Gastroesophageal sphincter (tissue), 4 donors: ENCODE data around the gene EPHB1. TPM values are rescaled to one million over a fixed set of nuclear protein-coding genes. Genes with fewer than 3 reads are reported as not detected.
"Not testable (repeated sequence)": the region's sequence is repeated elsewhere in the genome, so short reads cannot be mapped to it uniquely, and the experiment has no call there.

Experiments used
- ATAC-seq: fragments of 150-250 bp; one replicate; pipeline ENCODE4 v1.9.1; 2016; ENCODE audit warnings: mild to moderate bottlenecking, moderate library complexity
- H3K27ac ChIP-seq, 4 donors: fragments of 200-600 bp; sonication (generic) in 3 of 4; 1 replicate in 3 of 4; 2 replicates in 1 of 4; pipeline ENCODE4 v1.5.1; 2016 to 2019
- H3K27me3 ChIP-seq: fragments of 200-600 bp; sonication (generic); one replicate; pipeline ENCODE4 v1.5.1; 2019
- H3K36me3 ChIP-seq, 2 donors: fragments of 200-600 bp; sonication (generic); one replicate each; pipeline ENCODE4 v1.5.1; 2019; ENCODE audit warnings: control low read depth in 1 of 2
- H3K4me1 ChIP-seq, 3 donors: fragments of 200-600 bp; sonication (generic); 1 replicate in 2 of 3; 2 replicates in 1 of 3; pipeline ENCODE4 v1.5.1; 2016 to 2019; ENCODE audit warnings: control low read depth in 2 of 3
- H3K4me3 ChIP-seq, 2 donors: fragments of 200-600 bp; sonication (generic); one replicate each; pipeline ENCODE4 v1.5.1; 2019; ENCODE audit warnings: mild to moderate bottlenecking in 1 of 2, moderate library complexity in 1 of 2
- H3K9me3 ChIP-seq, 3 donors: fragments of 200-600 bp; sonication (generic); one replicate each; pipeline ENCODE4 v1.5.1; 2017 to 2019; ENCODE audit warnings: control low read depth in 2 of 3
- CTCF ChIP-seq, 4 experiments: fragments of 200-600 bp in 2 of 4; fragments of 450-650 bp in 2 of 4; sonication (generic) in 1 of 4; IDR thresholded peaks; one replicate each; pipeline ENCODE4 v1.5.1; 2017 to 2019; ENCODE audit warnings: antibody characterized with exemption in 4 of 4, mild to moderate bottlenecking in 2 of 4, moderate library complexity in 2 of 4
- EP300 ChIP-seq: sonication (generic); formaldehyde crosslinking; IDR thresholded peaks from one replicate; pipeline ENCODE4 v1.6.1; 2017; ENCODE audit warnings: antibody characterized with exemption, mild to moderate bottlenecking
- POLR2A ChIP-seq, 2 donors: fragments of 450-650 bp; IDR thresholded peaks; one replicate each; pipeline ENCODE4 v1.6.1; 2017; ENCODE audit warnings: antibody characterized with exemption in 2 of 2, mild to moderate bottlenecking in 2 of 2, moderate library complexity in 1 of 2
- POLR2AphosphoS5 ChIP-seq: sonication (generic); formaldehyde crosslinking; IDR thresholded peaks from one replicate; pipeline ENCODE4 v1.6.1; 2017; ENCODE audit warnings: antibody characterized with exemption
- WGBS, 2 donors: methylation state at CpG; one replicate each; pipeline ENCODE4 v1.1.5; 2018; ENCODE audit warnings: low coverage in 1 of 2; 5-methylcytosine and 5-hydroxymethylcytosine counted together
- total RNA-seq, 4 donors: library from RNA; depleted of rRNA; stranded (reverse); fragments of >200 nt; gene quantifications; one replicate each; pipeline ENCODE4 v1.1.0, GENCODE V29; 2016

EPHB1 gene
- total RNA-seq, 4 donors from 2014 or later: 0.81 to 5.7 (median 2.5) TPM; not detected in 1

- no peak for ATAC-seq
- TF ChIP-seq CTCF (IDR thresholded peaks at IDR 0.05) (no peak), EP300 (no peak), POLR2AphosphoS5 (no peak), POLR2A (IDR thresholded peaks at IDR 0.05) (no peak)
- Histone ChIP-seq H3K27me3 (no peaks in the 10 kb centered on the region), H3K9me3 (no peaks in the 10 kb centered on the region), H3K36me3 (no peaks in the 10 kb centered on the region), H3K4me1 (no peaks in the 10 kb centered on the region), H3K4me3 (no peak overlapping the region), H3K27ac (no peak overlapping the region)
- WGBS, 2 donors: 100% methylated on average over 2 of the region's 7 CpGs; no CpG with 5 or more reads in 1 of the 2 donors
Observed at GRCh38 chr3:135056084-135056730, 261.1 kb downstream of the EPHB1 start.

GRCh38 chr3:135056733-135057310 is 261.8 kb downstream of the EPHB1 start:
- no peaks in the 10 kb centered on the region for H3K36me3 ChIP-seq
- 76 to 78% methylated on average over 5 of the region's 6 CpGs for WGBS, 2 donors
- no peak overlapping the region for H3K27ac ChIP-seq
- no peaks in the 10 kb centered on the region for H3K9me3 ChIP-seq
- no peaks in the 10 kb centered on the region for H3K27me3 ChIP-seq
- no peak overlapping the region for H3K4me3 ChIP-seq
- no peaks in the 10 kb centered on the region for H3K4me1 ChIP-seq
- ATAC-seq: no peak
- TF ChIP-seq EP300: no peak
- no peak for TF ChIP-seq CTCF (IDR thresholded peaks at IDR 0.05)
- no peak for TF ChIP-seq POLR2AphosphoS5
- TF ChIP-seq POLR2A (IDR thresholded peaks at IDR 0.05): no peak

GRCh38 chr3:135057996-135058395 is 262.9 kb downstream of the EPHB1 start:
- Histone ChIP-seq H3K4me3 (no peak overlapping the region), H3K4me1 (no peaks in the 10 kb centered on the region), H3K9me3 (peaks cover 0 to 10% (median 0%) of the 10 kb centered on the region in 3 donors), H3K36me3 (no peaks in the 10 kb centered on the region), H3K27me3 (no peaks in the 10 kb centered on the region), H3K27ac (no peak overlapping the region)
- TF ChIP-seq POLR2AphosphoS5: no peak
- TF ChIP-seq CTCF (IDR thresholded peaks at IDR 0.05): no peak
- TF ChIP-seq EP300: no peak
- no peak for ATAC-seq
- WGBS, 2 donors: 80 to 90% methylated on average over 2 of the region's 5 CpGs

- 57% methylated on average over 1 of the region's 6 CpGs; no CpG with 5 or more reads in 1 of the 2 donors for WGBS, 2 donors
- H3K27me3 ChIP-seq: no peaks in the 10 kb centered on the region
Observed at GRCh38 chr3:135059580-135059979, 264.5 kb downstream of the EPHB1 start.

GRCh38 chr3:135066844-135067727 is 272.0 kb downstream of the EPHB1 start:
- ATAC-seq: not testable (repeated sequence)
- no CpG with 5 or more reads among the region's 5 CpGs for WGBS, 2 donors

More at GRCh38 chr3:135059580-135059979, 264.5 kb downstream of the EPHB1 start:
- no peak overlapping the region for H3K27ac ChIP-seq
- no peak for ATAC-seq
- H3K36me3 ChIP-seq: no peaks in the 10 kb centered on the region
- H3K9me3 ChIP-seq: peaks cover 0 to 19% (median 0%) of the 10 kb centered on the region in 3 donors
- no peaks in the 10 kb centered on the region for H3K4me1 ChIP-seq
- H3K4me3 ChIP-seq: no peak overlapping the region
- TF ChIP-seq CTCF (IDR thresholded peaks at IDR 0.05): no peak
- TF ChIP-seq POLR2AphosphoS5: no peak
- TF ChIP-seq POLR2A (IDR thresholded peaks at IDR 0.05): no peak
- no peak for TF ChIP-seq EP300

More at GRCh38 chr3:135066844-135067727, 272.0 kb downstream of the EPHB1 start:
- H3K9me3 ChIP-seq: peaks cover 0 to 18% (median 0%) of the 10 kb centered on the region in 3 donors
- not testable (repeated sequence) for H3K4me3 ChIP-seq, H3K27ac ChIP-seq, H3K4me1 ChIP-seq, H3K27me3 ChIP-seq, H3K36me3 ChIP-seq
